ENCODE measurements around the gene GCM1.
"Not testable (repeated sequence)": the region's sequence is repeated elsewhere in the genome, so short reads cannot be mapped to it uniquely, and the experiment has no call there.

The GCM1 gene

GRCh38 chr6:53148684-53149083 is at the start of gene GCM1:
Gene GCM1 (minus strand): TSS chr6:53148841. CDS start chr6:53145632, 3,209 bp downstream.
- no peak for DNase-seq (ENCODE audit: low spot score)

- no peak for DNase-seq (ENCODE audit: low spot score)
Observed at GRCh38 chr6:53197553-53197952, 48.9 kb upstream of the GCM1 start.

- no peak for DNase-seq (ENCODE audit: low spot score)
Observed at GRCh38 chr6:53195048-53195447, 46.4 kb upstream of the GCM1 start.

GRCh38 chr6:53192682-53193188 is 44.1 kb upstream of the GCM1 start:
- DNase-seq (ENCODE audit: low spot score): no peak

GRCh38 chr6:53189554-53189953 is 40.9 kb upstream of the GCM1 start:
- DNase-seq (ENCODE audit: low spot score): no peak

GRCh38 chr6:53188833-53189232 is 40.2 kb upstream of the GCM1 start:
- DNase-seq (ENCODE audit: low spot score): no peak

- no peak for DNase-seq (ENCODE audit: low spot score)
Observed at GRCh38 chr6:53180678-53181077, 32.0 kb upstream of the GCM1 start.

- DNase-seq (ENCODE audit: low spot score): no peak
Observed at GRCh38 chr6:53179961-53180651, 31.5 kb upstream of the GCM1 start.

- no peak for DNase-seq (ENCODE audit: low spot score)
Observed at GRCh38 chr6:53178837-53179432, 30.3 kb upstream of the GCM1 start.

- no peak for DNase-seq (ENCODE audit: low spot score)
Observed at GRCh38 chr6:53175027-53175426, 26.4 kb upstream of the GCM1 start.

- DNase-seq (ENCODE audit: low spot score): no peak
Observed at GRCh38 chr6:53172468-53172803, 23.8 kb upstream of the GCM1 start.

- peak; percentile 74 for DNase-seq (ENCODE audit: low spot score)
Observed at GRCh38 chr6:53171605-53172467, 23.2 kb upstream of the GCM1 start.

- DNase-seq (ENCODE audit: low spot score): peak; percentile 44
Observed at GRCh38 chr6:53168516-53169267, 20.1 kb upstream of the GCM1 start.

GRCh38 chr6:53165293-53165692 is 16.7 kb upstream of the GCM1 start:
- no peak for DNase-seq (ENCODE audit: low spot score)

- DNase-seq (ENCODE audit: low spot score): no peak
Observed at GRCh38 chr6:53162606-53163005, 14.0 kb upstream of the GCM1 start.

- no peak for DNase-seq (ENCODE audit: low spot score)
Observed at GRCh38 chr6:53161481-53162009, 12.9 kb upstream of the GCM1 start.

GRCh38 chr6:53159558-53159957 is 10.9 kb upstream of the GCM1 start:
- DNase-seq (ENCODE audit: low spot score): peak; percentile 10

GRCh38 chr6:53158076-53158475 is 9.4 kb upstream of the GCM1 start:
- not testable (repeated sequence) for DNase-seq (ENCODE audit: low spot score)

- DNase-seq (ENCODE audit: low spot score): not testable (repeated sequence)
Observed at GRCh38 chr6:53155279-53155678, 6.6 kb upstream of the GCM1 start.

GRCh38 chr6:53154794-53155193 is 6.2 kb upstream of the GCM1 start:
- DNase-seq (ENCODE audit: low spot score): no peak

- DNase-seq (ENCODE audit: low spot score): no peak
Observed at GRCh38 chr6:53154071-53154470, 5.4 kb upstream of the GCM1 start.

- DNase-seq (ENCODE audit: low spot score): no peak
Observed at GRCh38 chr6:53152576-53152975, 3.9 kb upstream of the GCM1 start.

Measured in RKO (cell line).